Endothelial cell of umbilical vein (primary cell): ENCODE results near the gene PXK. TPM values are rescaled to one million over a fixed set of nuclear protein-coding genes. Genes with fewer than 3 reads are reported as not detected.

Experiments
- BruUV-seq: library from RNA; stranded (reverse); fragments of 400-500 nt; replicated peaks from 2 replicates; lab custom pipeline; 2021; lab: Mats Ljungman, UMichigan
- CTCF ChIA-PET: fragments of 300-600, 350-600 bp; sonication (Branson Sonifier 250); formaldehyde crosslinking; loops from one replicate; lab custom pipeline; 2021; ENCODE audit warnings: antibody characterized with exemption, inconsistent platforms; lab: Charles Lee
- POLR2A ChIA-PET: fragments of 300-600, 350-600 bp; sonication (Branson Sonifier 250); formaldehyde crosslinking; loops from one replicate; lab custom pipeline; 2021; ENCODE audit warnings: antibody characterized with exemption, inconsistent platforms; lab: Charles Lee
- DNase-seq: peaks from one replicate; pipeline ENCODE4 v3.0.0-alpha.2; 2011; ENCODE audit warnings: low read depth, low spot score
- FAIRE-seq: peaks from 2 replicates; lab custom pipeline; 2011; peaks lifted over from hg19 to GRCh38; lab: Jason Lieb, UNC
- H2AFZ ChIP-seq: 2 replicates; pipeline ENCODE4 v1.6.0; 2012; ENCODE audit warnings: low read depth, low read length, control low read depth, inconsistent platforms
- H3K27ac ChIP-seq: 2 replicates; pipeline ENCODE4 v1.5.1; 2011; ENCODE audit warnings: low read depth, mild to moderate bottlenecking, control low read depth, low read length, moderate library complexity; ENCODE audit not compliant: insufficient read depth
- H3K27me3 ChIP-seq, 2 experiments: 2 replicates each; pipeline versions ENCODE4 v1.6.0 to v1.6.1; 2011; ENCODE audit warnings: low read length in 2 of 2, mixed read lengths in 1 of 2; ENCODE audit not compliant: control insufficient read depth in 2 of 2, insufficient read depth in 2 of 2
- H3K36me3 ChIP-seq, 2 experiments: 2 replicates in 1 of 2; 3 replicates in 1 of 2; pipeline ENCODE4 v1.5.1; 2011; ENCODE audit warnings: low read length in 2 of 2, mild to moderate bottlenecking in 1 of 2, moderate library complexity in 1 of 2; ENCODE audit not compliant: control insufficient read depth in 2 of 2, insufficient read depth in 2 of 2; ENCODE audit errors: extremely low read depth in 1 of 2
- H3K4me1 ChIP-seq: 3 replicates; pipeline ENCODE4 v1.5.1; 2011; ENCODE audit warnings: mild to moderate bottlenecking, low read length; ENCODE audit not compliant: control insufficient read depth, insufficient read depth; ENCODE audit errors: extremely low read depth
- H3K4me2 ChIP-seq: 2 replicates; pipeline ENCODE4 v1.6.1; 2011; ENCODE audit warnings: low read length, control low read depth, mixed read lengths; ENCODE audit not compliant: insufficient read depth
- H3K4me3 ChIP-seq, 3 experiments: fragments of 200-600 bp in 1 of 3; sonication (generic), shearing (Covaris generic) in 1 of 3; replicated peaks in 1 of 3; 2 replicates each; pipeline ENCODE4 v1.5.1; 2011 to 2016; ENCODE audit warnings: control low read depth in 3 of 3, low read length in 3 of 3, mild to moderate bottlenecking in 2 of 3, inconsistent platforms in 1 of 3, low read depth in 1 of 3, moderate library complexity in 1 of 3; ENCODE audit not compliant: insufficient read depth in 1 of 3
- H3K79me2 ChIP-seq: 2 replicates; pipeline ENCODE4 v1.6.0; 2012; ENCODE audit warnings: low read length, inconsistent platforms; ENCODE audit not compliant: control insufficient read depth, insufficient read depth
- H3K9ac ChIP-seq: replicated peaks from 2 replicates; pipeline ENCODE3; 2011; ENCODE audit warnings: low read length, control low read depth; ENCODE audit not compliant: insufficient read depth; ENCODE audit errors: extremely low read depth
- H3K9me1 ChIP-seq: replicated peaks from 3 replicates; pipeline ENCODE4 v1.6.0; 2011; ENCODE audit warnings: mild to moderate bottlenecking, low read length; ENCODE audit not compliant: control insufficient read depth, insufficient read depth; ENCODE audit errors: extremely low read depth
- H3K9me3 ChIP-seq: replicated peaks from 2 replicates; pipeline ENCODE4 v1.5.1; 2012; ENCODE audit warnings: low read length, inconsistent platforms; ENCODE audit not compliant: control insufficient read depth, insufficient read depth
- H4K20me1 ChIP-seq: replicated peaks from 2 replicates; pipeline ENCODE3; 2011; ENCODE audit warnings: mild to moderate bottlenecking, low read length; ENCODE audit not compliant: control insufficient read depth, insufficient read depth; ENCODE audit errors: extremely low read depth
- EZH2 ChIP-seq: IDR thresholded peaks from 2 replicates; pipeline ENCODE4 v1.6.1; 2012; ENCODE audit warnings: borderline replicate concordance, low read depth, mild to moderate bottlenecking, moderate library complexity, low read length, inconsistent platforms; ENCODE audit not compliant: severe bottlenecking
- FOS ChIP-seq: IDR thresholded peaks from 2 replicates; pipeline ENCODE4 v1.6.1; 2011; ENCODE audit warnings: mild to moderate bottlenecking, low read length, moderate library complexity, borderline replicate concordance; ENCODE audit not compliant: insufficient read depth
- GATA2 ChIP-seq: IDR thresholded peaks from 2 replicates; pipeline ENCODE4 v1.7.0; 2011; ENCODE audit warnings: low read depth, mild to moderate bottlenecking, moderate library complexity, mixed read lengths, low read length; ENCODE audit not compliant: insufficient read length, insufficient read depth
- JUN ChIP-seq: IDR thresholded peaks from 2 replicates; pipeline ENCODE4 v1.6.1; 2011; ENCODE audit warnings: borderline replicate concordance, low read depth; ENCODE audit not compliant: insufficient read length, insufficient read depth
- MYC ChIP-seq: IDR thresholded peaks from one replicate; pipeline ENCODE4 v1.6.1; 2011; ENCODE audit warnings: mild to moderate bottlenecking, low read depth, low read length
- POLR2A ChIP-seq: IDR thresholded peaks from 2 replicates; pipeline ENCODE4 v1.6.1; 2012; ENCODE audit warnings: low read depth, mild to moderate bottlenecking, control low read depth, low read length
- POLR2AphosphoS5 ChIP-seq: IDR thresholded peaks from 2 replicates; pipeline ENCODE4 v1.6.1; 2012; ENCODE audit warnings: low read depth, mild to moderate bottlenecking, control low read depth, low read length, moderate library complexity; ENCODE audit not compliant: insufficient read depth
- dilution Hi-C: fragments of 300-500 bp; cut with MboI; formaldehyde crosslinking; loops from one replicate; pipeline ENCODE4 v1.15.0; 2019; ENCODE audit warnings: low sequenced_read_pairs; ENCODE audit not compliant: extremely low pct_ligation_motif_present
- intact Hi-C: fragments of 100-400 bp; cut with micrococcal nuclease; formaldehyde crosslinking; loops from one replicate; pipeline ENCODE4 v1.10.0; 2022
- polyA plus RNA-seq, 4 experiments: library from polyadenylated mRNA; depleted of rRNA in 3 of 4; stranded (reverse) in 3 of 4; unstranded in 1 of 4; fragments of >200 nt; gene quantifications; 2 replicates each; pipeline versions ENCODE4 v1.2.1 to v1.2.3, GENCODE V29; 2011 to 2012; ENCODE audit warnings: missing spikeins in 1 of 4
- total RNA-seq: library from RNA; stranded (reverse); gene quantifications from 2 replicates; pipeline ENCODE4 v1.2.3, GENCODE V29; 2021
- TF ChIP-seq, protein P1 (sequence below): IDR thresholded peaks from 2 replicates; pipeline ENCODE4 v1.6.1; 2011; ENCODE audit not compliant: insufficient read depth, insufficient read length
- TF ChIP-seq, protein P2 (sequence below), 2 donors: IDR thresholded peaks; 1 replicate in 1 of 2; 2 replicates in 1 of 2; pipeline ENCODE4 v1.5.1; 2011; ENCODE audit warnings: low read length in 2 of 2, mild to moderate bottlenecking in 2 of 2, moderate library complexity in 2 of 2, control low read depth in 1 of 2, inconsistent platforms in 1 of 2, low read depth in 1 of 2; ENCODE audit not compliant: insufficient read depth in 1 of 2; ENCODE audit errors: extremely low read depth in 1 of 2

Gene PXK
- total and polyA plus RNA-seq, 2 donors (not counting 3 experiments of a cell fraction or from before 2014, with no cell fraction given): 11.3 to 14.6 TPM

GRCh38 chr3:58366699-58367098, 34.0 kb downstream of the PXK start:
- Histone ChIP-seq H3K27me3 (no peaks in the 10 kb centered on the region), H4K20me1 (no peaks in the 10 kb centered on the region), H3K4me1 (no peaks in the 10 kb centered on the region), H3K9me3 (no peaks in the 10 kb centered on the region), H3K9me1 (no peaks in the 10 kb centered on the region), H3K79me2 (no peaks in the 10 kb centered on the region), H3K4me2 (no peak overlapping the region), H3K27ac (no peak overlapping the region), H3K36me3 (peaks cover 0 to 2% of the 10 kb centered on the region in 2 experiments), H3K9ac (no peak overlapping the region), H3K4me3 (no peak overlapping the region), H2AFZ (no peak overlapping the region)
- DNase-seq (no peak), FAIRE-seq (no peak)
- ChIA-PET CTCF (interaction anchor here (1.0 to 1.4 kb wide), 3 partner anchors 17 to 48 kb away, joined by 3 to 4 read pairs (median 4); no protein-coding TSS in a partner anchor), POLR2A (no interaction called here)
- intact Hi-C loops: no loop called here
- no TSS peak for BruUV-seq
- TF ChIP-seq JUN: no peak
- TF ChIP-seq FOS: no peak
- no peak for TF ChIP-seq EZH2
- TF ChIP-seq, protein P1, sequence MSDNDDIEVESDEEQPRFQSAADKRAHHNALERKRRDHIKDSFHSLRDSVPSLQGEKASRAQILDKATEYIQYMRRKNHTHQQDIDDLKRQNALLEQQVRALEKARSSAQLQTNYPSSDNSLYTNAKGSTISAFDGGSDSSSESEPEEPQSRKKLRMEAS: no peak
- no peak for TF ChIP-seq MYC
- TF ChIP-seq, protein P2, sequence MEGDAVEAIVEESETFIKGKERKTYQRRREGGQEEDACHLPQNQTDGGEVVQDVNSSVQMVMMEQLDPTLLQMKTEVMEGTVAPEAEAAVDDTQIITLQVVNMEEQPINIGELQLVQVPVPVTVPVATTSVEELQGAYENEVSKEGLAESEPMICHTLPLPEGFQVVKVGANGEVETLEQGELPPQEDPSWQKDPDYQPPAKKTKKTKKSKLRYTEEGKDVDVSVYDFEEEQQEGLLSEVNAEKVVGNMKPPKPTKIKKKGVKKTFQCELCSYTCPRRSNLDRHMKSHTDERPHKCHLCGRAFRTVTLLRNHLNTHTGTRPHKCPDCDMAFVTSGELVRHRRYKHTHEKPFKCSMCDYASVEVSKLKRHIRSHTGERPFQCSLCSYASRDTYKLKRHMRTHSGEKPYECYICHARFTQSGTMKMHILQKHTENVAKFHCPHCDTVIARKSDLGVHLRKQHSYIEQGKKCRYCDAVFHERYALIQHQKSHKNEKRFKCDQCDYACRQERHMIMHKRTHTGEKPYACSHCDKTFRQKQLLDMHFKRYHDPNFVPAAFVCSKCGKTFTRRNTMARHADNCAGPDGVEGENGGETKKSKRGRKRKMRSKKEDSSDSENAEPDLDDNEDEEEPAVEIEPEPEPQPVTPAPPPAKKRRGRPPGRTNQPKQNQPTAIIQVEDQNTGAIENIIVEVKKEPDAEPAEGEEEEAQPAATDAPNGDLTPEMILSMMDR (IDR thresholded peaks at IDR 0.05; ENCODE audit: extremely low read depth in 1 of 2, insufficient read depth in 1 of 2, low read depth in 1 of 2, low read length in 2 of 2): no peak
- TF ChIP-seq GATA2: no peak
- TF ChIP-seq POLR2A: no peak
- no peak for TF ChIP-seq POLR2AphosphoS5
- dilution Hi-C loops: no loop called here
